HCT116 (cell line): ENCODE results near the gene EVL. TPM values are rescaled to one million over a fixed set of nuclear protein-coding genes. Genes with fewer than 3 reads are reported as not detected.

Experiments used
- ATAC-seq: fragments of 200-7000 bp; cut with Tn5 transposase; 2 replicates; pipeline ENCODE4 v1.9.1; 2020; ENCODE audit warnings: mild to moderate bottlenecking, moderate library complexity
- BruUV-seq: library from RNA; stranded (reverse); fragments of 400-500 nt; replicated peaks from 2 replicates; lab custom pipeline; 2021; lab: Mats Ljungman, UMichigan
- CTCF ChIA-PET: fragments of 300-600 bp; sonication (Branson Sonifier 250); formaldehyde crosslinking; loops from one replicate; lab custom pipeline; 2021; ENCODE audit warnings: antibody characterized with exemption; lab: Charles Lee
- POLR2A ChIA-PET: fragments of 300-600, 350-600 bp; sonication (Branson Sonifier 250); formaldehyde crosslinking; loops from one replicate; lab custom pipeline; 2021; ENCODE audit warnings: antibody characterized with exemption; lab: Charles Lee
- RAD21 ChIA-PET, 2 experiments: fragments of 300-600 bp; sonication (Branson Sonifier 250); formaldehyde crosslinking; loops; one replicate each; lab custom pipeline; 2023; ENCODE audit warnings: low total read pairs in 2 of 2; ENCODE audit not compliant: uncharacterized antibody in 2 of 2, unreplicated experiment in 2 of 2, low non-redundant PET in 1 of 2; lab: Charles Lee
- DNase-seq: peaks from one replicate; pipeline ENCODE4 v3.0.0-alpha.2; 2010; ENCODE audit warnings: low read depth, low spot score
- H2AFZ ChIP-seq: fragments of 200-600 bp; shearing (Covaris generic), sonication (generic); 2 replicates; pipeline ENCODE4 v1.6.1; 2017; ENCODE audit warnings: low read depth, mixed run types, mixed read lengths, antibody characterized with exemption, low read length; ENCODE audit not compliant: poor library complexity, severe bottlenecking
- H3K27ac ChIP-seq: 2 replicates; pipeline ENCODE4 v1.5.1; 2012; ENCODE audit warnings: low read depth, low read length
- H3K27me3 ChIP-seq: fragments of 200-600 bp; sonication (generic); 2 replicates; pipeline ENCODE4 v1.6.1; 2016; ENCODE audit warnings: mixed run types, low read length, mixed read lengths; ENCODE audit not compliant: insufficient read depth
- H3K36me3 ChIP-seq, 2 experiments: fragments of 200-500 bp in 1 of 2; fragments of 200-600 bp in 1 of 2; sonication (Bioruptor generic) in 1 of 2; sonication (generic) in 1 of 2; 2 replicates each; pipeline versions ENCODE4 v1.5.1 to v1.6.1; 2014 to 2016; ENCODE audit warnings: low read length in 2 of 2, inconsistent platforms in 1 of 2, mixed read lengths in 1 of 2, mixed run types in 1 of 2; ENCODE audit not compliant: insufficient read depth in 2 of 2, control insufficient read depth in 1 of 2
- H3K4me1 ChIP-seq, 2 experiments: fragments of 200-600 bp in 1 of 2; sonication (generic) in 1 of 2; 2 replicates each; pipeline versions ENCODE4 v1.5.1 to v1.6.1; 2012 to 2017; ENCODE audit warnings: low read length in 2 of 2, inconsistent platforms in 1 of 2, mild to moderate bottlenecking in 1 of 2, mixed read lengths in 1 of 2, mixed run types in 1 of 2, moderate library complexity in 1 of 2; ENCODE audit not compliant: insufficient read depth in 2 of 2, control insufficient read depth in 1 of 2
- H3K4me2 ChIP-seq: fragments of 200-600 bp; sonication (generic); 2 replicates; pipeline ENCODE4 v1.6.1; 2017; ENCODE audit warnings: mixed run types, low read length, mixed read lengths
- H3K4me3 ChIP-seq, 2 experiments: fragments of 200-600 bp in 1 of 2; sonication (generic) in 1 of 2; replicated peaks in 1 of 2; 2 replicates each; pipeline ENCODE4 v1.5.1; 2011 to 2016; ENCODE audit warnings: low read length in 2 of 2, control low read depth in 1 of 2, low read depth in 1 of 2, mild to moderate bottlenecking in 1 of 2, mixed read lengths in 1 of 2, mixed run types in 1 of 2
- H3K79me2 ChIP-seq: fragments of 200-600 bp; sonication (generic); 2 replicates; pipeline ENCODE4 v1.6.1; 2017; ENCODE audit warnings: mild to moderate bottlenecking, mixed run types, low read length, moderate library complexity, mixed read lengths; ENCODE audit not compliant: insufficient read depth
- H3K9ac ChIP-seq: fragments of 200-600 bp; sonication (generic); 2 replicates; pipeline ENCODE4 v1.6.1; 2016; ENCODE audit warnings: low read length, mixed read lengths
- H3K9me2 ChIP-seq: fragments of 200-600 bp; sonication (generic), shearing (Covaris generic); 2 replicates; pipeline ENCODE4 v1.6.1; 2017; ENCODE audit warnings: mixed run types, mild to moderate bottlenecking, moderate library complexity; ENCODE audit not compliant: insufficient read depth
- H3K9me3 ChIP-seq, 2 experiments: fragments of 200-500 bp in 1 of 2; fragments of 200-600 bp in 1 of 2; sonication (Bioruptor generic) in 1 of 2; sonication (generic) in 1 of 2; 2 replicates each; pipeline ENCODE4 v1.6.1; 2014 to 2017; ENCODE audit warnings: low read length in 2 of 2, mixed read lengths in 2 of 2, inconsistent platforms in 1 of 2, low read depth in 1 of 2, mild to moderate bottlenecking in 1 of 2, mixed run types in 1 of 2, moderate library complexity in 1 of 2; ENCODE audit not compliant: control insufficient read depth in 1 of 2, insufficient read depth in 1 of 2
- H4K20me1 ChIP-seq: fragments of 200-600 bp; sonication (generic), shearing (Covaris generic); 2 replicates; pipeline ENCODE4 v1.6.1; 2017; ENCODE audit warnings: mixed run types, mild to moderate bottlenecking, moderate library complexity; ENCODE audit not compliant: insufficient read depth
- CBX3 ChIP-seq: IDR thresholded peaks from 2 replicates; pipeline ENCODE4 v1.6.1; 2012; ENCODE audit warnings: low read depth
- CEBPB ChIP-seq: IDR thresholded peaks from 2 replicates; pipeline ENCODE4 v1.6.1; 2012; ENCODE audit warnings: low read depth
- EGR1 ChIP-seq: IDR thresholded peaks from 2 replicates; pipeline ENCODE4 v1.6.1; 2012; ENCODE audit warnings: low read depth
- EZH2 ChIP-seq: fragments of 200-600 bp; sonication (generic); IDR thresholded peaks from 2 replicates; pipeline ENCODE4 v1.6.1; 2017; ENCODE audit warnings: antibody characterized with exemption, mixed run types
- EZH2phosphoT487 ChIP-seq: fragments of 200-600 bp; IDR thresholded peaks from 2 replicates; pipeline ENCODE4 v1.6.1; 2018; ENCODE audit warnings: antibody characterized with exemption, borderline replicate concordance
- FOSL1 ChIP-seq: IDR thresholded peaks from 2 replicates; pipeline ENCODE4 v1.6.1; 2012; ENCODE audit warnings: low read depth
- JUND ChIP-seq: IDR thresholded peaks from 2 replicates; pipeline ENCODE4 v1.6.1; 2012
- POLR2A ChIP-seq: IDR thresholded peaks from 2 replicates; pipeline ENCODE4 v1.7.0; 2011; ENCODE audit warnings: borderline replicate concordance; ENCODE audit not compliant: insufficient read depth, insufficient read length; ENCODE audit errors: extremely low read depth
- POLR2AphosphoS5 ChIP-seq: IDR thresholded peaks from 2 replicates; pipeline ENCODE4 v1.6.1; 2011; ENCODE audit warnings: mild to moderate bottlenecking, low read depth, low read length, moderate library complexity
- RAD21 ChIP-seq: IDR thresholded peaks from 2 replicates; pipeline ENCODE4 v1.6.1; 2012; ENCODE audit warnings: low read depth, mild to moderate bottlenecking
- SP1 ChIP-seq: IDR thresholded peaks from 2 replicates; pipeline ENCODE4 v1.6.1; 2012; ENCODE audit warnings: low read depth
- TCF7L2 ChIP-seq: IDR thresholded peaks from 2 replicates; pipeline ENCODE4 v1.7.0; 2011; ENCODE audit warnings: borderline replicate concordance, inconsistent platforms; ENCODE audit not compliant: insufficient read depth, insufficient read length; ENCODE audit errors: extremely low read depth
- YY1 ChIP-seq: IDR thresholded peaks from 2 replicates; pipeline ENCODE4 v1.6.1; 2011; ENCODE audit warnings: low read length, low read depth, moderate library complexity, mild to moderate bottlenecking; ENCODE audit not compliant: insufficient replicate concordance; ENCODE audit errors: extremely low read depth
- ZBTB33 ChIP-seq: IDR thresholded peaks from 2 replicates; pipeline ENCODE4 v1.6.1; 2011; ENCODE audit warnings: mild to moderate bottlenecking, low read length, moderate library complexity; ENCODE audit not compliant: insufficient replicate concordance; ENCODE audit errors: extremely low read depth
- ZNF274 ChIP-seq: fragments of 200-500 bp; sonication (Bioruptor generic); IDR thresholded peaks from 2 replicates; pipeline ENCODE4 v1.6.1; 2014; ENCODE audit warnings: mild to moderate bottlenecking, low read depth, low read length, inconsistent platforms
- intact Hi-C: fragments of 100-400 bp; cut with micrococcal nuclease; formaldehyde crosslinking; loops from 2 replicates; pipeline ENCODE4 v1.10.0; 2022
- total RNA-seq: library from RNA; stranded (reverse); gene quantifications from one replicate; pipeline ENCODE4 v1.2.1, GENCODE V29; 2021; ENCODE audit not compliant: unreplicated experiment
- TF ChIP-seq, protein P1 (sequence below), 3 experiments: fragments of 200-600 bp in 1 of 3; sonication (generic) in 1 of 3; IDR thresholded peaks in 2 of 3; conservative IDR thresholded peaks in 1 of 3; 2 replicates each; pipeline ENCODE4 v1.5.1; 2012 to 2017; ENCODE audit warnings: low read depth in 2 of 3, low read length in 2 of 3, antibody characterized with exemption in 1 of 3, borderline replicate concordance in 1 of 3, control low read depth in 1 of 3, mild to moderate bottlenecking in 1 of 3, mixed read lengths in 1 of 3, mixed run types in 1 of 3, moderate library complexity in 1 of 3; ENCODE audit not compliant: insufficient read depth in 1 of 3
- TF ChIP-seq, protein P2 (sequence below): IDR thresholded peaks from 2 replicates; pipeline ENCODE4 v1.6.1; 2012
- TF ChIP-seq, protein P3 (sequence below): IDR thresholded peaks from 2 replicates; pipeline ENCODE4 v1.6.1; 2012; ENCODE audit warnings: low read depth
- TF ChIP-seq, protein P4 (sequence below): IDR thresholded peaks from 2 replicates; pipeline ENCODE4 v1.6.1; 2012

The EVL gene
- total RNA-seq, 1 experiment from 2014 or later, result 19.9 TPM

- H3K27me3 ChIP-seq, result no peaks in the 10 kb centered on the region
- ATAC-seq (no peak), DNase-seq (no peak)
- POLR2A ChIA-PET, result no interaction called here
- H3K9me2 ChIP-seq, result no peaks in the 10 kb centered on the region
- H3K4me3 ChIP-seq, result no peak overlapping the region
- BruUV-seq, result no TSS peak
- H3K9ac ChIP-seq, result no peak overlapping the region
- intact Hi-C loops, result no loop called here
- no peak overlapping the region for H2AFZ ChIP-seq
- H3K79me2 ChIP-seq, result no peaks in the 10 kb centered on the region
- H3K36me3 ChIP-seq, result no peaks in the 10 kb centered on the region
- TF ChIP-seq, protein P1, sequence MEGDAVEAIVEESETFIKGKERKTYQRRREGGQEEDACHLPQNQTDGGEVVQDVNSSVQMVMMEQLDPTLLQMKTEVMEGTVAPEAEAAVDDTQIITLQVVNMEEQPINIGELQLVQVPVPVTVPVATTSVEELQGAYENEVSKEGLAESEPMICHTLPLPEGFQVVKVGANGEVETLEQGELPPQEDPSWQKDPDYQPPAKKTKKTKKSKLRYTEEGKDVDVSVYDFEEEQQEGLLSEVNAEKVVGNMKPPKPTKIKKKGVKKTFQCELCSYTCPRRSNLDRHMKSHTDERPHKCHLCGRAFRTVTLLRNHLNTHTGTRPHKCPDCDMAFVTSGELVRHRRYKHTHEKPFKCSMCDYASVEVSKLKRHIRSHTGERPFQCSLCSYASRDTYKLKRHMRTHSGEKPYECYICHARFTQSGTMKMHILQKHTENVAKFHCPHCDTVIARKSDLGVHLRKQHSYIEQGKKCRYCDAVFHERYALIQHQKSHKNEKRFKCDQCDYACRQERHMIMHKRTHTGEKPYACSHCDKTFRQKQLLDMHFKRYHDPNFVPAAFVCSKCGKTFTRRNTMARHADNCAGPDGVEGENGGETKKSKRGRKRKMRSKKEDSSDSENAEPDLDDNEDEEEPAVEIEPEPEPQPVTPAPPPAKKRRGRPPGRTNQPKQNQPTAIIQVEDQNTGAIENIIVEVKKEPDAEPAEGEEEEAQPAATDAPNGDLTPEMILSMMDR (IDR thresholded peaks at IDR 0.05 in 2 of 3, conservative IDR thresholded peaks at IDR 0.05 in 1 of 3; ENCODE audit: borderline replicate concordance in 1 of 3, insufficient read depth in 1 of 3, low read depth in 2 of 3, low read length in 2 of 3), result no peak
- TF ChIP-seq POLR2A (no peak), FOSL1 (no peak), EZH2phosphoT487 (no peak), CBX3 (no peak), JUND (no peak), EZH2 (no peak), TCF7L2 (no peak), ZNF274 (no peak), EGR1 (no peak), CEBPB (no peak), POLR2AphosphoS5 (no peak), SP1 (no peak), ZBTB33 (no peak), RAD21 (no peak), YY1 (no peak)
- TF ChIP-seq, protein P2, sequence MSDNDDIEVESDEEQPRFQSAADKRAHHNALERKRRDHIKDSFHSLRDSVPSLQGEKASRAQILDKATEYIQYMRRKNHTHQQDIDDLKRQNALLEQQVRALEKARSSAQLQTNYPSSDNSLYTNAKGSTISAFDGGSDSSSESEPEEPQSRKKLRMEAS, result no peak
- TF ChIP-seq, protein P3, sequence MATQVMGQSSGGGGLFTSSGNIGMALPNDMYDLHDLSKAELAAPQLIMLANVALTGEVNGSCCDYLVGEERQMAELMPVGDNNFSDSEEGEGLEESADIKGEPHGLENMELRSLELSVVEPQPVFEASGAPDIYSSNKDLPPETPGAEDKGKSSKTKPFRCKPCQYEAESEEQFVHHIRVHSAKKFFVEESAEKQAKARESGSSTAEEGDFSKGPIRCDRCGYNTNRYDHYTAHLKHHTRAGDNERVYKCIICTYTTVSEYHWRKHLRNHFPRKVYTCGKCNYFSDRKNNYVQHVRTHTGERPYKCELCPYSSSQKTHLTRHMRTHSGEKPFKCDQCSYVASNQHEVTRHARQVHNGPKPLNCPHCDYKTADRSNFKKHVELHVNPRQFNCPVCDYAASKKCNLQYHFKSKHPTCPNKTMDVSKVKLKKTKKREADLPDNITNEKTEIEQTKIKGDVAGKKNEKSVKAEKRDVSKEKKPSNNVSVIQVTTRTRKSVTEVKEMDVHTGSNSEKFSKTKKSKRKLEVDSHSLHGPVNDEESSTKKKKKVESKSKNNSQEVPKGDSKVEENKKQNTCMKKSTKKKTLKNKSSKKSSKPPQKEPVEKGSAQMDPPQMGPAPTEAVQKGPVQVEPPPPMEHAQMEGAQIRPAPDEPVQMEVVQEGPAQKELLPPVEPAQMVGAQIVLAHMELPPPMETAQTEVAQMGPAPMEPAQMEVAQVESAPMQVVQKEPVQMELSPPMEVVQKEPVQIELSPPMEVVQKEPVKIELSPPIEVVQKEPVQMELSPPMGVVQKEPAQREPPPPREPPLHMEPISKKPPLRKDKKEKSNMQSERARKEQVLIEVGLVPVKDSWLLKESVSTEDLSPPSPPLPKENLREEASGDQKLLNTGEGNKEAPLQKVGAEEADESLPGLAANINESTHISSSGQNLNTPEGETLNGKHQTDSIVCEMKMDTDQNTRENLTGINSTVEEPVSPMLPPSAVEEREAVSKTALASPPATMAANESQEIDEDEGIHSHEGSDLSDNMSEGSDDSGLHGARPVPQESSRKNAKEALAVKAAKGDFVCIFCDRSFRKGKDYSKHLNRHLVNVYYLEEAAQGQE, result no peak
- TF ChIP-seq, protein P4, sequence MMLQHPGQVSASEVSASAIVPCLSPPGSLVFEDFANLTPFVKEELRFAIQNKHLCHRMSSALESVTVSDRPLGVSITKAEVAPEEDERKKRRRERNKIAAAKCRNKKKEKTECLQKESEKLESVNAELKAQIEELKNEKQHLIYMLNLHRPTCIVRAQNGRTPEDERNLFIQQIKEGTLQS, result no peak
- TF ChIP-seq, all 23 proteins: peak for 0
- CTCF ChIA-PET, result no interaction called here
- no peak overlapping the region for H3K4me2 ChIP-seq
- no peaks in the 10 kb centered on the region for H4K20me1 ChIP-seq
- no peak overlapping the region for H3K27ac ChIP-seq
- RAD21 ChIA-PET, result no interaction called here
- H3K4me1 ChIP-seq, result no peaks in the 10 kb centered on the region
- no peaks in the 10 kb centered on the region for H3K9me3 ChIP-seq
Measured at GRCh38 chr14:100059438-100059781, 5.8 kb upstream of the EVL start.
